CD4-positive, alpha-beta T cell (primary cell): Measurements from ENCODE around the gene PPIF. TPM values are rescaled to one million over a fixed set of nuclear protein-coding genes. Genes with fewer than 3 reads are reported as not detected.

ENCODE experiments used
- ATAC-seq: fragments of 200-7000 bp; cut with Tn5 transposase; one replicate; pipeline ENCODE4 v1.10.0; 2022; ENCODE audit warnings: mild to moderate bottlenecking; ENCODE audit not compliant: poor library complexity
- CTCF ChIA-PET: fragments of 350-600 bp; sonication (Branson Sonifier 250); formaldehyde crosslinking; loops from one replicate; lab custom pipeline; 2021; ENCODE audit warnings: antibody characterized with exemption, inconsistent platforms; lab: Charles Lee
- POLR2A ChIA-PET: fragments of 350-600 bp; sonication (Branson Sonifier 250); formaldehyde crosslinking; loops from one replicate; lab custom pipeline; 2021; ENCODE audit warnings: antibody characterized with exemption, inconsistent platforms; lab: Charles Lee
- DNase-seq, 14 experiments: peaks; one replicate each; pipeline ENCODE4 v3.0.0-alpha.2; 2013 to 2020; ENCODE audit warnings: mixed read lengths in 2 of 14
- H3K27ac ChIP-seq, 2 donors: one replicate each; pipeline versions ENCODE4 v1.5.1 to v1.7.0; 2013; ENCODE audit warnings: low read length in 2 of 2, low read depth in 1 of 2, mild to moderate bottlenecking in 1 of 2
- H3K27me3 ChIP-seq, 2 experiments: 1 replicate in 1 of 2; 2 replicates in 1 of 2; pipeline versions ENCODE4 v1.6.1 to v1.7.0; 2013; ENCODE audit warnings: low read length in 2 of 2, control low read depth in 1 of 2, mild to moderate bottlenecking in 1 of 2, moderate library complexity in 1 of 2; ENCODE audit not compliant: insufficient read depth in 2 of 2, control insufficient read depth in 1 of 2
- H3K36me3 ChIP-seq: one replicate; pipeline ENCODE4 v1.6.1; 2013; ENCODE audit warnings: low read length, control low read depth; ENCODE audit not compliant: insufficient read depth
- H3K4me1 ChIP-seq: one replicate; pipeline ENCODE4 v1.6.1; 2013; ENCODE audit warnings: low read length, control low read depth; ENCODE audit not compliant: insufficient read depth
- H3K4me3 ChIP-seq: one replicate; pipeline ENCODE4 v1.5.1; 2013; ENCODE audit warnings: mild to moderate bottlenecking, low read length, moderate library complexity
- H3K9me3 ChIP-seq, 2 experiments: 1 replicate in 1 of 2; 2 replicates in 1 of 2; pipeline versions ENCODE4 v1.6.1 to v1.7.0; 2013; ENCODE audit warnings: low read length in 2 of 2, mild to moderate bottlenecking in 2 of 2, control low read depth in 1 of 2, moderate library complexity in 1 of 2; ENCODE audit not compliant: control insufficient read depth in 1 of 2, insufficient read depth in 1 of 2
- H3K27ac Mint-ChIP-seq: one replicate; pipeline ENCODE4 v1.8.0; 2020; ENCODE audit warnings: mixed read lengths
- H3K27me3 Mint-ChIP-seq: one replicate; pipeline ENCODE4 v1.8.0; 2021; ENCODE audit warnings: mixed read lengths
- H3K36me3 Mint-ChIP-seq: one replicate; pipeline ENCODE4 v1.8.0; 2021; ENCODE audit warnings: low read depth, mixed read lengths
- H3K4me1 Mint-ChIP-seq: one replicate; pipeline ENCODE4 v1.8.0; 2021; ENCODE audit warnings: low read depth, mixed read lengths
- H3K4me3 Mint-ChIP-seq: one replicate; pipeline ENCODE4 v1.8.0; 2020; ENCODE audit warnings: mild to moderate bottlenecking, mixed read lengths
- H3K9me3 Mint-ChIP-seq: one replicate; pipeline ENCODE4 v1.8.0; 2020; ENCODE audit warnings: mixed read lengths
- CTCF ChIP-seq: fragments of 200-600 bp; IDR thresholded peaks from one replicate; pipeline ENCODE4 v1.8.0; 2022; ENCODE audit warnings: antibody characterized with exemption, mild to moderate bottlenecking
- intact Hi-C, 2 experiments: fragments of 100-400 bp; cut with DNase I in 1 of 2; cut with micrococcal nuclease in 1 of 2; formaldehyde crosslinking; loops; one replicate each; pipeline versions ENCODE4 v1.15.1 to v1.9.0; 2023 to 2025; cut with DNase I, micrococcal nuclease
- total RNA-seq, 174 experiments: library from RNA in 2 of 174; stranded (reverse) in 2 of 174; gene quantifications; one replicate each; pipeline ENCODE4 v1.2.3 and lab custom pipeline; 2021 to 2026

Gene PPIF
- total RNA-seq, 2 experiments from 2014 or later: 42.4 to 42.7 TPM

GRCh38 chr10:79380125-79380945 is 33.1 kb downstream of the PPIF start:
- Histone ChIP-seq H3K36me3 (no peaks in the 10 kb centered on the region), H3K27me3 (no peaks in the 10 kb centered on the region), H3K27ac (no peak overlapping the region), H3K4me1 (no peaks in the 10 kb centered on the region), H3K9me3 (no peaks in the 10 kb centered on the region), H3K4me3 (no peak overlapping the region)
- no peak overlapping the region for H3K4me3 Mint-ChIP-seq
- H3K36me3 Mint-ChIP-seq: no peaks in the 10 kb centered on the region
- DNase-seq (peak in 1 of 14 experiments; percentile 27), ATAC-seq (no peak)
- ChIA-PET POLR2A (no interaction called here), CTCF (no interaction called here)
- H3K27ac Mint-ChIP-seq: no peak overlapping the region
- H3K27me3 Mint-ChIP-seq: no peaks in the 10 kb centered on the region
- intact Hi-C loops: no loop called here
- no peak for TF ChIP-seq CTCF
- H3K9me3 Mint-ChIP-seq: no peaks in the 10 kb centered on the region
- H3K4me1 Mint-ChIP-seq: no peaks in the 10 kb centered on the region

DNA sequence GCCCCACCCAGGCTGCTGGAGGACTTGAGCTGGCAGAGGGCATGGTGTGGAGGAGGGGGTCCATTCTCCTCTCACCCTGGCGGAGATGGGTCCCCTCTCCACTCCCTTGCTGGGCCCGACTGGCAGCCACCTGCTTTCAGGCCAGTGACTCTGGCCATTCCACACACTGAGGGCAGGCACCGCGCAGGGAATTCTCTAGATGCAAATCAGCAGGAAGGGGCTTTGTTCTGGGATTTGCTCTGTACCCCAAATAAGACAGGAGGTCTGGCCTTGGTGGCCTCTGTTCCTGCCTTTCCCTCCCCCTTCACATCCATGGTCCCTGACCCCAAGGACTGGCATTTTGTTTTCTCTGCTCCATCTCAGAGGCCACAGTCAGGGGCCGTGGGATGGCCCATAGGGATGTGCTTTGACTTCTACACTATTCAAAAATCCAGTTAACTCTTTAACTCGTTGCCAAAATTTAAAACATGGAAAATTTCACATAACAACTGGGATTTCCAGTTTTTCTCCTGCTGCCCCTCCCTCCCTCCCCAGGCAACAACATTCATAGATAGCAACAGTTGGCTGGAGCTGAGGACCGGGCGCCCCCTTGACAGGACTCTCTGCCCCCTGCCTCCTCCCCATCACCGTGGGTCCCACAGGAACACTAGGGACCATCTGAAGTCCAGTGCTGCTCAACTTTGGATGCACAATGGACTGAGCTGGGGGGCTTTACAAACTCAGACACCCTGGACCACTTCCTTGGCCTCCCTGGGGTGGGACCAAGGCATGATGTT is 33.9 kb downstream of the PPIF start:
- H3K36me3 Mint-ChIP-seq: no peaks in the 10 kb centered on the region
- H3K9me3 Mint-ChIP-seq: no peaks in the 10 kb centered on the region
- intact Hi-C loops: no loop called here
- H3K4me1 Mint-ChIP-seq: no peaks in the 10 kb centered on the region
- H3K4me1 ChIP-seq: no peaks in the 10 kb centered on the region
- H3K27me3 ChIP-seq: no peaks in the 10 kb centered on the region
- no peak overlapping the region for H3K4me3 Mint-ChIP-seq
- no peak overlapping the region for H3K27ac Mint-ChIP-seq
- no peaks in the 10 kb centered on the region for H3K36me3 ChIP-seq
- no peaks in the 10 kb centered on the region for H3K27me3 Mint-ChIP-seq
- no peak for ATAC-seq
- POLR2A ChIA-PET: no interaction called here
- no peak overlapping the region for H3K4me3 ChIP-seq
- TF ChIP-seq CTCF: no peak
- DNase-seq: peak in 1 of 14 experiments; percentile 19
- H3K27ac ChIP-seq: no peak overlapping the region
- CTCF ChIA-PET: no interaction called here
- H3K9me3 ChIP-seq: no peaks in the 10 kb centered on the region

- Mint-ChIP-seq H3K27ac (no peak overlapping the region), H3K9me3 (no peaks in the 10 kb centered on the region), H3K27me3 (no peaks in the 10 kb centered on the region), H3K4me3 (no peak overlapping the region), H3K36me3 (no peaks in the 10 kb centered on the region), H3K4me1 (no peaks in the 10 kb centered on the region)
- ATAC-seq (no peak), DNase-seq (peak in 2 of 14 experiments; percentile 5 to 22)
- POLR2A ChIA-PET: no interaction called here
- no peaks in the 10 kb centered on the region for H3K9me3 ChIP-seq
- no peak overlapping the region for H3K27ac ChIP-seq
- no peak for TF ChIP-seq CTCF
- CTCF ChIA-PET: no interaction called here
- H3K4me3 ChIP-seq: no peak overlapping the region
- intact Hi-C loops: no loop called here
- H3K36me3 ChIP-seq: no peaks in the 10 kb centered on the region
- no peaks in the 10 kb centered on the region for H3K27me3 ChIP-seq
- no peaks in the 10 kb centered on the region for H3K4me1 ChIP-seq
These were observed 34.5 kb downstream of the PPIF start for GRCh38 chr10:79381804-79382221.
